ENCODE measurements around the gene LRCH1.

LRCH1 gene

GRCh38 chr13:46641274-46642081 is 88.5 kb downstream of the LRCH1 start:
- DNase-seq, result no peak

- DNase-seq, result no peak
These were observed 89.3 kb downstream of the LRCH1 start for GRCh38 chr13:46642254-46642653.

DNA sequence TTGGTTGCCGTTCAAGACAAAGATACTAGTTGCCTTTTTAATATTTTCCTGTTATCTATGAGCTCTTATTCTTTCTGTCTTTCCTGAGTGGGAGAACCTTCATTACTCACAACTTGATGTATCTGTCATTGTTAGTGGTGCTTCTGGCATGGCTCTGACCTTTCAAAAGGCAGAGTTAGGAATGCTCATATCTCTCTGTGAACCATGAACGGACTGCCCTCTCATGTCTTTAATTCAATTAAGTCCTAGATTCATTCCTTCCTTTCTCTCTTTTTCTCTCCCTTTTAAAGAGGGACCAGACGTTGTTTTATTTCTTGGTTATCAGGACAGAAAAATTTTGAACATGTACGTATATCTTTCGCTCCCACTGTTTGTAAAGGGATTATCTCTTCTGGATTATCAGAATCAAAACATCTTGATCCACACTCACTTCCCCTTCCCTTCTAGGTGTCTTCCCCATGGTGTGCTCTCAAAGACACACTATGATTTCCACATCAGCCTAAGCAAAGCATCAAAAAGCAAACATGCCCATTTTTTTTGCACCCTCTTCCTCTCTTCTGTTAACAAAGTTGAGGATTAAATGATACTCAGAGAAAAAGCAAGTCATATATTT is 90.3 kb downstream of the LRCH1 start:
- DNase-seq, result no peak

DNA sequence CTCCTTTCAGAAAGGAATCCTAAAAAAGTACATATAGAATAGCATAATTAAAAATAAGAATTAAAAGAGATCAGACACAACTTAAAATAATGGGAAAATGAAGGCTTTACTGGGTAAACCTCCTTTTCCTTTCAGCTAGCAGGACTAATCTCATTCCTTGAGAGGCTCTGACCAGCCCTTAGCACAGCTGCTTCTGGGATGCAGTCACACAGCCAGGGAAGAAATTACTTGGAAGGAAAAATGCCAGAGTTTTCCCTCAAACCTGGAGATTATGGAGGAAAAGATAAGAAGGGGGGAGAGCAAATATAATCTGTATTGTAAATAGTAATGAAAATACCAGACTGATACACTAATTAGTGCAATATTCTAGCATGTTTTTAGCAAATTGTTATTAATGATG is 91.8 kb downstream of the LRCH1 start:
- no peak for DNase-seq

DNA sequence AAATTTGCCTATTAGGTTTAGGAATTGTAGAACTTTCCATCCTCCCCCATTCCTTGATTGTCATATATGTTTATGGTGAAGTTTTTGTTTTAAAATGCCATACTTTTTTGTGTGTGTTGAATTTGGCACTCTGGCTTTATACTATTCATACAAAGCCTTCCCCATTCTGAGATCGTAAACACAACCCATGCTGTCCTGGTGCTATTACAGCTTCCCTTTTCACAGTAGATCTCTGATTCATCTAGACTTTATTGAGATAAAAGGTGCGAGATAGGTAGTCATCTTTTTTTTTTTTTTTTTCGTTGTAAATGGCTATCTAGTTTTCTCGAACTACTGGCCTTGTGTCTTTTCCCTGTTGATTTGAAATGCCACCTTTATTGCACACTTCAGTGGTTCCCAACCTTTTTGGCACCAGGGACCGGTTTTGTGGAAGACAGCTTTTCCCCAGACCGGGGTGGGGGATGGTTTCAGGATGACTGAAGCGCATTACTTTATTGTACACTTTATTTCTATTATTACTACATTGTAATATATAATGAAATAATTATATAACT is 94.6 kb downstream of the LRCH1 start:
- DNase-seq, result no peak

- no peak for DNase-seq
These were observed 95.2 kb downstream of the LRCH1 start for GRCh38 chr13:46648166-46648607.

DNA sequence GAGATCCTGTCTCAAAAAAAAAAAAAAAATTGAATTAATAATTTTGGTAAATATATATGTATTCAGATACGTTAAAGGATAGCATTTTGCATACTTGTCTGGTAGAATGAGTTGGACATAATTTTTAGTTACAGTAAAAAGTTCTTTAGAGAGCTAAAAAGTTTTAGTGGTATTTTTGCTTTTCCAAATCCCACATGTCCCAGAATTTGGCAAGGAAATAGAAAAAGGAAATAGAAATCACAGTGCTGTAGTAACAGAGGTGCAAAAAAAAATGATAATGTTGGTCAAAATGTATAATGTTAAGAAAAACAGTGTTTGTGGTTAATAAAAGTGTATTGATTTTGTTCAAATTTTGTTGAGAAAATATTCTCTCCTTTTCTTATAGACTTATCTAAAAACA is 96.8 kb downstream of the LRCH1 start:
- DNase-seq, result no peak

DNA sequence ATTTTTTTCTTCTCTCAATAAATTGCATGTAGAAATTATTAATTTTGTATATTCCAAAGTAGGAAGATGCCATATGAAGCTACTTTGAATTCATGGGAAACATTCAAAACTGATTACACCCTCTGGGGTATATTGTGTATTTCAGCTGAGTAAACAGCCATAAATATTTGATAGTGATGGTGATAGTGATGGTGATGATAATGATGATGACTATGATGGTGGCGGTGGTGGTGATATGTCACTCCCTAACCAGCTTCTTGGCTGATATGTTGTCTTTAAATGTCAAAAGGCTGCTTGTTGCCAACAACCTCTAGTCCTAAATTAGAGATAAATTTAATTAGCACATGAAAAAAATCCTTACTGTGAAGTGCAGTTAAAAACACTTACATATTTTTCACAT is 102.0 kb downstream of the LRCH1 start:
- DNase-seq, result no peak

GRCh38 chr13:46655377-46656180 is 102.6 kb downstream of the LRCH1 start:
- no peak for DNase-seq

DNA sequence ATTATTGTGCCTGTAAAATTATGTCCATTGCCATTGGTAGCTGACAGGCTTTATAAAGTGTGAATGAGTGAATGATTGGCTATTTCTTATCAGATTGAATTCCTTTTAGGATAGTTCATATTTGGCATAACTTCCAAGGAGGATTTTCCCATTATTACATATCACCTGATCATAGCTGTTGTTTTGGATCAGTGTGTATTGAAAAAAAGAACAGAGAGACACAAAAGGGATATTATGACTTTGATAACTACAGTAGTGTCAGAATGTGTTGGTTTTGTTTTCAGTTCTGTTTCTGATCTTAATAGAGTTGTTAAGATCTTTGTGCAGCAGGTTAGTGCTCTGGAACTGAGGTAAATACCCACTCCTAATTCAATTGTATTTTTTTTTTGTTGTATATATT is 103.8 kb downstream of the LRCH1 start:
- no peak for DNase-seq

DNA sequence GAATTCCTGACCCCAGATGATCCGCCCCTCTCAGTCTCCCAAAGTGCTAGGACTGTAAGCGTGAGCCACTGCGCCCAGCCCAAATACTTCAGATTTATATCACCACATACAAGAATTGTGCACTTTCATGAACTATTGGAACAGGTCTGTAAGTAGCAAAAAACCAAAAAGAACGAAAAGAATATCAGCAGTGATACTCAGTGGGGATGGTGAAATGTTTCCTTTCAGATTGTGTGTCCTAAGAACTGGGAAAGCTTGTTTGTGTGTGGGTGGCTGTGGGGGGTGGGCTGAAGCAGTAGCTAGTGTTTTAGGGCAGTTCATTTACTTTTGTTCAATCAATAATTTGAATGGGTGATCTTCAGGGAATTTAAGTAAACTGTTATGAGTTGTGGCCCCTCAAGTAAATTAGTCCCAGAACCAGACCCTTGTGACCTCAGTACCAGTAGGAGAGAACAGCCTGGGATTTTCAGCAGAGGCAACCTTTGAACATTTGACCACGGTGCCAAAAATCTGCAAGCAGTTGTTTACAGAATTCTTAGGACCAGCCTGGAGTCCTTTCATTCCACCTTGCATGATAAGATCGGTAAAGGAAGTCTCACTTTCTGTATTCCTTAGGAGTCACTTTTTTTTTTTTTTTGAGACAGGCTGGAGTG is 106.6 kb downstream of the LRCH1 start:
- no peak for DNase-seq

DNA sequence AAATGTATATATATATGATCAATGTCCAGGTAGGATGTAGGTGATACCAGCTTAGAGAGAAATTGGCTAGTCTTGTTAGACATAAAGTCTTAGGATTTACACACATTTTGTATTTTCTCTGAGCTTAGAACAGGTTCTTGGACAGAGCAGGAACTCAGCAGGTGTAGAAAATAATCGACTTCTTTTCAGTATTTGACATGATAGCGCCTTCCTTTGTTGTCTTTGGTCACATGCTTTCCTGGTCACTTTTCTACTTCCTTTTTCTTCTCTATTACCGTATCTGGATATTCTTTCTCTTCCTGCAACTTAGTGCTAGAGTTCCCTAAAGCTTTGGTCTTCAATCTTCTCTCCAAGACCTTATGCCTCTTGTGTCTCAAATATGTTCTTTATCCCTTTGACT is 107.4 kb downstream of the LRCH1 start:
- DNase-seq, result no peak

DNA sequence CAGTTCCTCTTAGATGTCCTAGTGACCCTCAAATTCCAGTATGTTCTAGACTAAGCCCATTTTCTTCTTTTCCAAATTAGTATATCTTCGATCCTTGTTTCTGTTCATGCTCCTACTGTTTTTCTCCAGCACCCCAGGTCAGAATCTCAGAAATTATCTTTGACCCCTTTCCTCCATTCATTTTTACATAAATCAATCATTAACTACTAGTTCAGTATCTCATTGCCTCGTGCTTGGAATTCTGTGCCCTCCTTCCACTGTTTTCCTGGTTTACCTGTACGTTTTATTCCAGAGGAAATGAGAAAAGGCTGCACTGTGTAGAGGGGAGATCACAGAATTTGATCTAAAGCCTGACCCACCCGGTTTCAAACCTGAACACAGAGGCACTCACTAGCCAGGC is 107.9 kb downstream of the LRCH1 start:
- DNase-seq, result no peak

- DNase-seq, result no peak
These were observed 109.7 kb downstream of the LRCH1 start for GRCh38 chr13:46662690-46663089.

- DNase-seq, result no peak
These were observed 110.5 kb downstream of the LRCH1 start for GRCh38 chr13:46663206-46664037.

- no peak for DNase-seq
These were observed 111.2 kb downstream of the LRCH1 start for GRCh38 chr13:46664195-46664594.

- DNase-seq, result no peak
These were observed 112.3 kb downstream of the LRCH1 start for GRCh38 chr13:46665248-46665632.

DNA sequence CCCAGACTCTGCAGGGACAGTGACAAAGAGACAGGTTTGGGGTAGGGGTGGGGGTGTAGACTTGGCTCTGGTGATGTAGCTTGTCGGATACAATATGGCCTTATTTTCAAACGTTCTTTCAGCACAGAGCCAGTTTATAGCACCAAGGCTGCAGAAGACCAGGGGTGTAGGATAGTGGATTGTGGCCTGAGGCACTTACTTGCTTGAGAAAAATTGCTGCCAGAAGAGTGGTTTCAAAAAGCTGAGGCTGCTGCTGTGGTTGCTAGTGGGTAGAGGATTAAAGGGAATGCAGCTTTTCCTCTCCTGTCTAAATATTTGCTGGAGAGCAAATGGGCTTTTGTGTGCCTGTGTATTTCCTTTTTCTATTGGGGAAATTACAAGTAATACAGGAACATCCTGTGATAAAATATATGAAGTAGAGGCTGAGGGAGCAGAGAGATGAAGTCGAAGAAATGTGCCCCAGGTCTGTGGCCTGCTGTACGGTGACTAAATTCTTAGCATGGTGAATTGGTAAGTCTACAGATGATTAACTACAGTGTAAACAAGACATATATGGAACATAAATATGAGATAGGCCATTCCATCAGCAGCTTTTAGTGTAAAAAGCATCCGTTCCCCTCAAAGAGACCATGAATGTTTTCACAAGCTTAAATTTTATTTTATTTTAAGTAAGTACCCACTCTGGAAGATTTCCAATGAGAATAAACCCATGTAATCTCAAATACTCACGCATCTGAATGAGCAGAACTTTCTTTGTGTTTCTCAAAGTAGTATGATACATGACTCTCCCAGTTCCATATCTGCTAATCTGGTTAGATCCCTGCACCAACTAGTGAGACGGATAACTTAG is 112.9 kb downstream of the LRCH1 start:
- DNase-seq, result no peak

DNA sequence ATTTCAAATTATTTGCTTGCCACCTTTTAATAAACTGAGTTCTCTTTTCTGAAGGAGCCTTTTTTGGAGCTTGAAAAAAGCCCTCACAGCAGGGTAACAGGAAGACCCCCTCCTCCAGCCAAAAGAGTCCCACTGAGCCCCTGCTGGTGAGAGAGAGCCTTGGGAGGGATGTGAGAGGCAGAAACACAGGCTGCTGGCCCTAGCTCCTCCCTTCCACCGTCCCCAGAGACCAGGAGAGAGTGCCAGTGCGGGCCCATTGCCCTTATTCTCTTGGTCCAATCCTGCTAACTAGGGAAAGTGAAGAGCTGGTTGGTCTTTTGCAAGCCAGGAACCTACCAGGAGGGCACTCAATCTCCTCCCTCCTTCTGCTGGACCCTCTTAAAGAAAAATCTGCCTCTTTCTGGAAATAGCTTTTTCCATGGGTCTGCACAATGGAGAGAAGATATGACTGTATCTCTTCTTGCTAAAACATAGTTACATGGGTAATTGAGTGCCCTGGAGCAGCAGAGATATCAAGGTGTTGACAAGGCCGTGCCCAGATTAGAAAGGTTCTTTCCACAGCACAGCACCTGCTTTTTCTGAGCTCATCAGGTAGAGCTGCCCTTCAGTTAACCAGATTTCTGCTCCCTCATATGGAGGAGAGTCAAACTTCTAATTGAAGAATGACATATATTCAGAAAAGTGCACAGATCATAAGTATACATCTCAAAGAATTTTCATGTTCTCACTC is 113.9 kb downstream of the LRCH1 start:
- no peak for DNase-seq

DNA sequence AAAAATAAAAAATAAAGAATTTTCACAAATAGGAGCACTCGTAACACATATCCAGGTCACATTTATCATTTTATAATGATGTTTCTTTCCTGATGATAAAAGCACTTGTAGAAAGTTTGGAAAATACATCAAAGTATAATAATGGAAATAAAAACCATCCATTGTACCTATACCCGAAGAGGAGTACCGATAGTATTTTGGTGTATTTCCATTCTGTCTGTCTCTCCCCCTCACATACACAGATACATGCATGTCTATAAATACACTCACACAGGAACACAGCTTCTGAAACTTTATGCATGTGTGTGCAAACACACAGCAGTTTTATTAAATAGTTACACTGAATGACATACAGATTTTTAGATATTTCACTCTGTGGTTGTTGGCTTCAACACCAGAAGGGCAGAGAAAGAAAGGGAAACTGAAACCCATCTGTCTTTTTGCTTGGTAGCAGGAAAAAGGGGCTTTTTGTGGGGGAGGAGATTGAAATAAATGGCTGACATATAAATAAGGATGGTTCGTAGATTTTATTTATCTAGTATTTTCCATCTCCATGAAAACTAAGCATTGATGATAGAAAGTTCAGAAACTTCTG is 114.8 kb downstream of the LRCH1 start:
- DNase-seq, result peak; percentile 38

Measured in central memory CD4-positive, alpha-beta T cell (primary cell).